GM18870 (cell line): ENCODE results near the gene OCEL1.
"Not testable (repeated sequence)": the region's sequence is repeated elsewhere in the genome, so short reads cannot be mapped to it uniquely, and the experiment has no call there.

ENCODE experiments used
- ATAC-seq: cut with Tn5 transposase; IDR thresholded peaks from one replicate; pipeline ENCODE4 v1.9.1; 2021; ENCODE audit warnings: moderate library complexity; ENCODE audit not compliant: unreplicated experiment

Gene OCEL1, protein sequence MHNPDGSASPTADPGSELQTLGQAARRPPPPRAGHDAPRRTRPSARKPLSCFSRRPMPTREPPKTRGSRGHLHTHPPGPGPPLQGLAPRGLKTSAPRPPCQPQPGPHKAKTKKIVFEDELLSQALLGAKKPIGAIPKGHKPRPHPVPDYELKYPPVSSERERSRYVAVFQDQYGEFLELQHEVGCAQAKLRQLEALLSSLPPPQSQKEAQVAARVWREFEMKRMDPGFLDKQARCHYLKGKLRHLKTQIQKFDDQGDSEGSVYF

DNA sequence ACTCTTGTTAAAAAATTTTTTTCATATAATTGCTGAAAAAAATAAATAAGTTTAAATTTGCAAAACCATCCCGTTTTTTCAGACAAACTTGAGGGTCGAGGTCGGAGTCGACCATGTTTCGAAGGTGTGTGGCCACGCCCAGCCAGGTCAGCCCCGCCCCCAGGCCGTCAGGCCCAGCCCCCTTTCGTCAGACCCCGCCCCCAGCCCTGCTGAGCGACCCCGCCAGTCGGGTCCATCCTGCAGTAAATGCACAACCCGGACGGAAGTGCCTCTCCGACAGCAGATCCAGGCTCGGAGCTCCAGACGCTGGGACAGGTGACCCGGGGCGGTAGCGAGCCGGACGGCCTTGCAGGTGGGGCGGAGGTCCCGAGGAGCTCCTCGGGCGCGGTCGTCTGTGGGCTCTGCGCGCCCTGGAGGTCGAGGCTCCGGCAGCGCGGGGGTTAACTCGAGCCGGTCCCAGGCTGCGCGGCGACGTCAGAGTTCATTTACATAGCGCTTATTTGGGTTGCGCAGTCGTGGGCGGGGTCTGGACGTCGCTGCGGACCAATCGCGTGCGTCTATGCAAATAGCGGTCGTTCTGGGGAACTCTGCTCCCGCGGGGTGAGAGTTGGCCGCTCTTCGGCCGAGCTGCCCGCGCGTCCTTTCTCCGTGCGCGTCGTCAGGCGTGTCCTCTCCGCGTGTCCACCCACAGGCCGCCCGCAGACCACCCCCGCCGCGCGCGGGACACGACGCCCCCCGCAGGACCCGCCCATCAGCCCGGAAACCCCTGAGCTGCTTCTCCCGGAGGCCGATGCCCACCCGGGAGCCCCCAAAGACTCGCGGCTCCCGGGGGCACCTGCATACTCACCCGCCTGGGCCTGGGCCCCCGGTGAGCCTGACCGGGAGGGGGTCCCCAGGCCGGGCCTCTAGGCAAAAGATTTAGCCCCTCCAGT lies at the start of gene OCEL1:
Gene OCEL1, plus strand, starts transcription at position 225 of the 932 bp plus-strand sequence. Its CDS starts 22 bp downstream, at position 247.
- ATAC-seq, result peak; percentile 79

DNA sequence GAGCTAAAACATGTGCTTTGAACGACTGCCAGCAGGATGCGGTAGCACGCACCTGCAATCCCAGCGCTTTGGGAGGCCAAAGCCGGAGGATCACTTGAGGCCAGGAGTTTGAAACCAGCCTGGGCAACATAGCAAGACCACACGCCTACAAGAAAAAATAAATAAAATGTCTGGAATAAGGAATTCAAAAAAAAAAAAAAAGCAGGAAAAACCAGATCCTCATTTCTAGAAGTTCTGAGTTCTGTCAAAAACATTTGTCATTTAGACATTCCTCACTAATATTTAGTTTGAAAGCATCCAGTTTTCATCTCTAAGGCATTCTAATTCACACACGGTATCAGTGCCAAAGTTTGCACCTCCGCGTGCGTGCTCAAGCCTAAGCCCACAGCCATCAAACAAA lies 47.7 kb upstream of the OCEL1 start:
- ATAC-seq, result no peak

DNA sequence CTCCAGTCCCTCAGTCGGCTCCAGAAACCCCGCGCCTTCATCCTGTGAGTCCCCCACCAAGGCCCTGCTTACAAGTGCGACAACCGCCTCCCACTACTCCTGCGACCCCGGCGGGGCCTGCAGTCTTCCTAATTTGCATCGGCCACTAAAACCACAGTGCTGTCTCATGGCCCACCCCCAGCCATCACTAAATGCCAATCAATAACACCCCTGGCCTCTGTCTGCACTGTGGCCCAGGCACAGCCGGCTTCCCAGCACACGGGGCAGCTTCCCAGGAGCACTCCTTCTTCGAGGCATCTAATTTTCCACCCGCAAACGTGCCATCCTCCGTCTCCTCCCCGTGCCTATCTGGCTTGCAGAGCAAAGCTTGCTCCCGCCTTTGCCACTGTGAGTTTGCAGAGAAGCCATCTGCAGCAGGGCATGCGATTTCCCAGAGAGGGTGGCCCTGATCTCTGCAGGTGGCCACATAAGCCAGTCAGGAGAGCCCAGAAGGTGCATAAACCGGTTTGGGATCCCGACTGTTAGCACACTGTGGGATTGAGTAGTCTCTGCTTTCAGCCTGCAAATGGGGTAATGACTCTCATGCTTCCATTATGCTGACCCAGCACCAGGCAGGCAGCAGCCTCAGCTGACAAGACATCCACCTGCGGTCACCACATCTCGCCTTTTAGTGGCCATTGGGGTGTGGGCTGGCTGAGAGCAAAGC lies 44.9 kb upstream of the OCEL1 start:
- ATAC-seq, result no peak

DNA sequence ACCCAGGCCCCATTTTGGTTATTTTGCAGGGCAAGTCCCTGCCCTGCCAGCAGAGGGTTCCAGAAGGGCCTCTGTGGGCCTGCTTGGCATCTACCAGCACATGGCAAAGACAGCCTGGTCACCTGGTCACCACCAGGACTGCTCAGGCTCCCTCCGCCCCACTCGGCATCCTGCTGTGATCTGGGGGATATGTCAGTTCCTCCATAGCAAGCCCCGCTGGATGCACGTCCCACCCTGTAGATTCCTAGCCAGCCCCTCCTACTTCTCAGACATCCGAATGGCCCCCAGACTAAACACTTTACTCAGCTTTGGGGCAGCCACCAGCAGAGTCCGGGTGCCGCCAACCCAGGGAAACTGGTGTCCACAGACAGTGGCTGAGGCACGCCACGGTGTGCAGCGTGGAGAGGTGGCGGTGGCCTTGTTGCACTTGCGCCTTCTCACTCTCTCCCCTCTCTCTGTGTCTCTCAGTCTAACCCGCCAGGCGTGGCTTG lies 42.7 kb upstream of the OCEL1 start:
- ATAC-seq, result no peak

DNA sequence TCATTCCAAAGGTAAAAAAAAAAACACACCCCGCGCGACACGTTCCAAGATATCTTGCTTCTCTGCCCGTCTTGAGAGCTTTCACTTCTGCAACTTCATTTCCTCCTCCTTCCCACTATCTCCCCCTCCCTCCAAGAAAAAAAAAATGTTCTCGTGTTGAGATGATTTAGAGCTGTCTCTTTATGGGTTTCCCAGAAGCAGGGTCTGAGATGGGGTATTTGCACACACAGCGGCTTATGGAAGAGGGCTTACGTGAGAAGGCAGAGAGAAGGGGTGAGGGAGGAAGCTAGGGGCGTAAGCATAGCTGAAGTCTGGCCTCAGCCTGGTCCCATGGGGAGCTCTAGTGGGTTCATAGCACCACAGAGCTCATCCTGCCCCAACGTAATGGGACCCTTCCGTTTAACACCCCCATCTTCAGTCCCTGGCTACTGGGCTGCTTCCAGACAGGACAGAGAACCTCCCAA lies 42.1 kb upstream of the OCEL1 start:
- ATAC-seq, result no peak

DNA sequence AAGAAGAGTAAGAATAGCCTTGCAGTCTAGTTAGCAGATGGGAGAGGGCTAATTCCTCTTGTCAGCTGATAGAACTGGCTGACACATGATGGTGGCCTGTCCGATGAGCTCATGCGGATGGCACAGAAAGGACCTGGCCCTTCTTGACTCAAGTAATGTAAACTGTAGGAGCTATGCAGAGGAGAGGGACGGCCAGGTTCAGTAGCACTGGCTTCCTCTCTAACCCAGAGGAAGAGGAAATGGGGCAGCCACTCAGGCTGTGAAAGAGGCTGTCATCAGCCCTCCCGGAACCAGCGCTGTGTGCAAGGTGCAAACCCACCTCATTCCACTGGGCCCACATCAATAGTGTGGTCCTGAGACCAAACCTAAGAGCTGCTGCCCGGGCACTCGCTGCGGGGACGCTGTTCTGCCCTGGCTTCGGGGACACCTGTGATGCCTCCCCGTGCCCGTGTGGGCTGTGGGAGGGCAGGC lies 41.6 kb upstream of the OCEL1 start:
- ATAC-seq, result no peak

DNA sequence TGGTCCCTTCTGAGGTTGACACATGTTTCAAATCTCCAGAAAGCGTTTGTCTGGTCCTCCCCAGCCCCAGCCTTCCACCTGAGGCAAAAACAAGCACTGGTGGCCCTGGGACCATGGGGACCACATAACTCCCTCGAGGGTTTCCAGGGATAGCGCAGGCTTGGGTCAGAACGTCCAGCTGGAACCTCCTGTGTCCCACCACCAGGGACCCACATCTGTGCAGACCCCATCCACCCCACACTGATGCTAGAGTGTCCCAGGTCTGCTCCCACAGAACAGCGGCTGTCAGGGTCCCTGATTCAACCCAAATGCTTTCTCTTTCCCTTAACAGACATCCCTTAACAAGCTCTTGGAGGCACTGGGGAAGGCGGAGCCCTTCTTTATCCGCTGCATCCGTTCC lies 40.4 kb upstream of the OCEL1 start:
- ATAC-seq, result no peak

DNA sequence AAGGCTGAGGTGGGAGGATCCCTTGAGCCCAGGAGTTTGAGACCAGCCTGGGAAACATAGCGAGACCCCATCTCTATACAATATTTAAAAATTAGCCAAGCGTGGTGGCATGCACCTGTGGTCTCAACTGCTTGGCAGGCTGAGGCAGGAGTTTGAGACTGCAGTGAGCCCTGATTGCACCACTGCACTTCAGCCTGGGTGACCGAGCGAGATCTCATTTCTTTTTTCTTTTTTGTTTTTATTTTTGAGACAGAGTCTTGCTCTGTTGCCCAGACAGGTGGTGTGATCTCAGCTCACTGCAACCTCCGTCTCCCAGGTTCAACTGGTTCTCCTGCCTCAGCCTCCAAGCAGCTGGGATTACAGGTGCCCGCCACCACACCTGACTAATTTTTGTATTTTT lies 34.3 kb upstream of the OCEL1 start:
- not testable (repeated sequence) for ATAC-seq

DNA sequence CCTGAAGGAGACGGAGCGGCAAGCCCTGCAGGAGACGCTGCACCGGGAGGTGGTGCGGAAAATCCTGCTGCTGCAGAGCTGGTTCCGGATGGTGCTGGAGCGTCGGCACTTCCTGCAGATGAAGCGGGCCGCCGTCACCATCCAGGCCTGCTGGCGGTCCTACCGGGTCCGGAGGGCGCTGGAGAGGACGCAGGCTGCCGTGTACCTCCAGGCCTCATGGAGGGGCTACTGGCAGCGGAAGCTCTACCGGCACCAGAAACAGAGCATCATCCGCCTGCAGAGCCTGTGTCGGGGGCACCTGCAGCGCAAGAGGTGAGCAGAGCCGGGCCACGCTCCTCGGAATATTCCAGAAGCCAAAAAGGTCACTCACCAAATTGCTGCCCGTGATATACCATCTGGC lies 33.3 kb upstream of the OCEL1 start:
- no peak for ATAC-seq

DNA sequence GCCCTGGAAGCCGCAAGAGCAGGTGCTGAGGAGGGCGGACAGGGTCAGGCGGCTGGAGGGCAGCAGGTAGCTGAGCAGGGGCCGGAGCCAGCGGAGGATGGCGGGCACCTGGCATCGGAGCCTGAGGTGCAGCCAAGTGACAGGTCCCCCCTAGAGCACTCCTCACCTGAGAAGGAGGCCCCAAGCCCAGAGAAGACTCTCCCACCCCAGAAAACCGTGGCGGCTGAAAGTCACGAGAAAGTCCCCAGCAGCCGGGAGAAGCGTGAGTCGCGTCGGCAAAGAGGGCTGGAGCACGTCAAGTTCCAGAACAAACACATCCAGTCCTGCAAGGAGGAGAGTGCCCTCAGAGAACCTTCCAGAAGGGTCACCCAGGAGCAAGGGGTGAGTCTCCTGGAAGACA lies 31.4 kb upstream of the OCEL1 start:
- no peak for ATAC-seq

DNA sequence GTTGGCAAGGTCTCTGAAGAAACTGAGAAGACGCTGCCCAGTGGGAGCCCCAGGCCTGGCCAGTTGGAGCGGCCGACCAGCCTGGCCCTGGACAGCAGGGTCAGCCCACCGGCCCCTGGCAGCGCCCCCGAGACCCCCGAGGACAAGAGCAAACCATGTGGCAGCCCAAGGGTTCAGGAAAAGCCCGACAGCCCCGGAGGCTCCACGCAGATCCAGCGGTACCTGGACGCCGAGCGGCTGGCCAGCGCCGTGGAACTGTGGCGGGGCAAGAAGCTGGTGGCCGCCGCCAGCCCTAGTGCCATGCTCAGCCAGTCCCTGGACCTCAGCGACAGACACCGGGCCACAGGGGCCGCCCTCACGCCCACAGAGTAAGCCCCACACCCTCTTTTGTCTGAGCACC lies 30.9 kb upstream of the OCEL1 start:
- no peak for ATAC-seq

DNA sequence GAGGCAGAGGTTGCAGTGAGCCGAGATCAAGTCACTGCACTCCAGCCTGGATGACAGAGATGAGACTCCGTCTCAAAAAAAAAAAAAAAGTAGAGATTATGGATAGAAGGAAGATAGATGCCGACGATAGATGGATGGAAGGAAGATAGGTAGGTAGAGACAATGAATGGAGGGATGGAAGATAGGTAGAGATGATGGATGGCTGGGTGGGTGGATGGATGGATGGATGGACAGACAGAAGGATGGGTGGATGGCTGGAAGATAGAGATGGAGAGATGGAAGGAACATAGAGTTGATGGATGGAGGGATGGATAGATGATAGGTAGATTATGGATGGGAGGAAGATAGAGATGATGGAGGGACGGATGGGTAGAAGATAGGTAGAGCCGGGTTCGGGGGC lies 29.4 kb upstream of the OCEL1 start:
- no peak for ATAC-seq

DNA sequence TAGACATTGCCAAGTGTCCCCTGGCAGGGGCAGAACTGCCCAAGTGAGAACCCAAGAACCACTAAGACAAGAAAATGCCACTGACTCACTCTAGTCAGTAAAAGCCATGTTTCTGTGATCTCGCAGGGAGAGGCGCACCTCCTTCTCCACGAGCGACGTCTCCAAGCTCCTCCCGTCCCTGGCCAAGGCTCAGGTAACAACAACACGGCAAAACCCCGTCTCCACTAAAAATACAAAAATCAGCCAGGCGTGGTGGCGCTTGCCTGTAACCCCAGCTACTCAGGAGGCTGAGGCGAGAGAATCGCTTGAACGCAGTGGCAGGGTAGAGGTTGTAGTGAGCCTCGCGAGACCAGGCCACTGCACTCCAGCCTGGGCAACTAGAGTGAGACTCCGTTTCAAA lies 28.4 kb upstream of the OCEL1 start:
- no peak for ATAC-seq

DNA sequence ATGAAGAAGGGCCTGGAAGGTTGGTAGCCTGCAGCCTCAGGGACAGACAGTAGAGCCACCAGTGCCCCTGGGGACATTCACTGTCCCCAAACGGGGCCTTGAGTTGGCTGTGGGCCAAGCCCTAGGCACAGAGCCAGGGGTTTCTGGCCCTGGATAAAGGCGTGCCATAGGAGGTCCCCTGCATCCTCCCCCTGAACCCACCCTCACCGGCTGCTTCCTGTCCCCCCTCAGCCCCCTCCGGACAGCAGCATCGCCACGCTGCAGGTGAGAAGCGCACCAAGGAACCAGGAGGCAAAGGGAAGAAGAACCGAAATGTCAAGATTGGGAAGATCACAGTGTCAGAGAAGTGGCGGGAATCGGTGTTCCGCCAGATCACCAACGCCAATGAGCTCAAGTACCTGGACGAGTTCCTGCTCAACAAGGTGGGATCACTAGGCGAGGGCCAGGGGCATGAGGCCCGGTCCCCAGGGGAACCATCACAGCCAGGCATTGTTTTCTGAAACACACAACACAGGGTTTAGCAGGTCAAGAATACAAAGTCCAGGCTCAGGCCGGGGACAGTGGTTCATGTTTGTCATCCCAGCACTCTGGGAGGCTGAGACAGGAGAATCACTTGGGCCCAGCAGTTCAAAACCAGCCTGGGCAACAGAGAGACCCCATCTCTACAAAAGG lies 25.5 kb upstream of the OCEL1 start:
- no peak for ATAC-seq

DNA sequence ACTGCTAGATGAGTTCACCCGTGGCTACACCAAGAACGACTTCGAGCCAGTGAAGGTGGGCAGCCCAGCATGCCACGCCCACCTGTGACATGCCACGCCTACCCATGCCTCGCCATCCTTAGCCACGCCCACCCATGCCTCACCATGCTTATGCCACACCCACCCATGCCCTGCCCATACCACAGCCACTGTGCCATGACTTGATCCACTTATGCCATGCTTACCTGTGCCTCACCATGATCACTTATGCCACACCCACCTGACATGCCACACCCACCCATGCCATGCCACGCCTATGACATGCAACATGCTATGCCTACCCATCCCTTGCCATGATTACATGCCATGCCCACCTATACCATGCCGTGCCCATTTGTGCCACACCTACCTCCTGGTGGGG lies 23.8 kb upstream of the OCEL1 start:
- ATAC-seq, result no peak

DNA sequence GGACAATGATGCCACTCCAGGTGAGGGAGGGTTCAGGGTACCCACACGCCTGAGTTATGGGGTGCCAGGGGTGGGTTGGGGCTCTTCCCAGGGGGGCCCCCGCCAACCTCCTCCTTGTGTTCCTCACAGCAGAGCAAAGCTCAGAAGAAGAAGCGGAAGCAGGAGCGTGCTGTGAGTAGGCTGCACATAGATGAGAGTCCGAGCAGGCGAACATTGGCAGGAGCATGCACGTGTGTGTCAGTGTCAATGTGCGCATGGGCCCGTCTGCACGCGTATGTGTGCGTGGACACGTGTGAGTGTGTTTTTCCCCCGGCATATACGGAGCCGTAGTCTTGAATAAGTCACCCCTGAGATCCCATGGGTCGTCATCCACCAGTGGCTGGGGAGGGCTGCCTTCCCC lies 23.3 kb upstream of the OCEL1 start:
- ATAC-seq, result no peak

DNA sequence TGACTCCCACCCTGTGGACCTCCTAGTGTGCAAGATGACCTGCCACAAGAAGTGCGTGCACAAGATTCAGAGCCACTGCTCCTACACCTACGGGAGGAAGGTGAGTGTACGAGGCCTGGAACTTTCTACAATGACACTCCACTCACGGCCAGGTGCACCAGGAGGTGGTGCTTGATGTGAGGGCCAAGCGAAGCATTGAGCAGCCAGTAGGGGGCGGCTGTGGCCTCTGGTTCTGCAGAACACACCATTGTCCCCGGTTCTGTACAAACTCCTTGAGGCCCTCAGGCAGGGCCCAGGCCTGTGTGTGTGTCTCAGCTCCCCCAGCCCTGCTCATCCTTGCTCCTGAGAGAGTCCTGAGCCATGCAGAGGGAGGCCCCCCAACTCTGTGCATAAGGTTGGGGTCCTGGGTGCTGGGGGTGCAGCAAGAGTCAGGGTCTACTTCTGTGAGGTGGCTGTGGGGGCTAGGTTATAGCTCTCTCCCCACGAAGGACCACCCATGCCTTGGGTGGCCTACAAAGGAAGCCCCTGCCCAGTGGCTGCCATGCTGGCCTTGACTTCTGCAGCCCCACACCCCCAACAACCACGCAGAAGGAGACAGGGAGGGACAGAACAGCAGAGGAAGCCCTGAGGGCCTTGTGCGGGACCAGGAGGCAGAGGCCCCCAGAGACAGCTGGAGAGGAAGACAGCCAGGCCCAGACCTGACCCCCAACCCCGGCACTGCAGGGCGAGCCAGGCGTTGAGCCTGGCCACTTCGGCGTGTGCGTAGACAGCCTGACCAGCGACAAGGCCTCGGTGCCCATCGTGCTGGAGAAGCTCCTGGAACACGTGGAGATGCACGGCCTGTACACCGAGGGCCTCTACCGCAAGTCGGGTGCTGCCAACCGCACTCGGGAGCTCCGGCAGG lies 20.5 kb upstream of the OCEL1 start:
- ATAC-seq, result no peak

DNA sequence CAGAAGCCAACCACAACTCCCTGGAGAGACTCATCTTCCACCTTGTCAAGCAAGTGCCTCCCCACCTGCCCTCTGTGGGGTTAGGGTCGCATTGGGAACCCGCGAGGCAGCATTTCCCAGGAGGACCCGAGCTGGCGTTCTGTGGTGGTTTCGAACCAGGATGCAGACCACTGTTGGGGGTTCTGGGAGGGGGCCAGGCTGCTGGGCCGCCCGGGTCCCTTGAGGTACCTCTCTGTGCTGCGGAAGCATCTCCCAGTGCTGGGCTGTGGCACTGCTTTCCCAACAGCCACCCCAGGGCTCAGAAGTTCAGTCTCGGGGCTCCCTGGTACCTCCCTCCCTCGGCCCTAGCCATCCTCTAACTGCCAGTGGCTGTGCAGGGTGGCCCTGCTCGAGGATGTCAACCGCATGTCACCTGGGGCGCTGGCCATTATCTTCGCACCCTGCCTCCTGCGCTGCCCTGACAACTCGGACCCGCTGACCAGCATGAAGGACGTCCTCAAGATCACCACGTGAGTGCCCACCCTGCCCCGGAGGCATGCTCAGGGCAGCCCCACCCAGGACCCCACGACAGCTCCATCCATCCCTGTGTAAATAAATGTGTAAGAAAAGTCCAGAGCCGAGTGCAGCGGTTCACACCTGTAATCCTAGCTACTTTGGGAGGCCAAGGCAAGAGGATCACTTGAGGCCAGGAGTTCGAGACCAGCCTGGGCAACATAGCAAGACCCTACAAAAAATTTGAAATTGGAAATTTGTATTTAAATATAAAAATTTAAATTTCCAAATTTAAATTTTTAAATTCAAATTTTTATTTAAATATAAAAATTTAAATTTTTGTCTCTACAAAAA lies 19.1 kb upstream of the OCEL1 start:
- no peak for ATAC-seq
